Skeletal muscle cell (primary cell): ENCODE results near the gene SLC16A7.
A peak's percentile ranks its signal among the peaks of the same experiment; 100 is the strongest.
"Not testable (repeated sequence)": the region's sequence is repeated elsewhere in the genome, so short reads cannot be mapped to it uniquely, and the experiment has no call there.

Experiments
- DNase-seq: peaks from one replicate; pipeline ENCODE4 v3.0.0-alpha.2; 2010; ENCODE audit warnings: low read depth
- H3K4me3 ChIP-seq: 2 replicates; pipeline ENCODE4 v1.5.1; 2011; ENCODE audit warnings: low read depth, mild to moderate bottlenecking, control low read depth, low read length, moderate library complexity

Gene SLC16A7, protein sequence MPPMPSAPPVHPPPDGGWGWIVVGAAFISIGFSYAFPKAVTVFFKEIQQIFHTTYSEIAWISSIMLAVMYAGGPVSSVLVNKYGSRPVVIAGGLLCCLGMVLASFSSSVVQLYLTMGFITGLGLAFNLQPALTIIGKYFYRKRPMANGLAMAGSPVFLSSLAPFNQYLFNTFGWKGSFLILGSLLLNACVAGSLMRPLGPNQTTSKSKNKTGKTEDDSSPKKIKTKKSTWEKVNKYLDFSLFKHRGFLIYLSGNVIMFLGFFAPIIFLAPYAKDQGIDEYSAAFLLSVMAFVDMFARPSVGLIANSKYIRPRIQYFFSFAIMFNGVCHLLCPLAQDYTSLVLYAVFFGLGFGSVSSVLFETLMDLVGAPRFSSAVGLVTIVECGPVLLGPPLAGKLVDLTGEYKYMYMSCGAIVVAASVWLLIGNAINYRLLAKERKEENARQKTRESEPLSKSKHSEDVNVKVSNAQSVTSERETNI

DNA sequence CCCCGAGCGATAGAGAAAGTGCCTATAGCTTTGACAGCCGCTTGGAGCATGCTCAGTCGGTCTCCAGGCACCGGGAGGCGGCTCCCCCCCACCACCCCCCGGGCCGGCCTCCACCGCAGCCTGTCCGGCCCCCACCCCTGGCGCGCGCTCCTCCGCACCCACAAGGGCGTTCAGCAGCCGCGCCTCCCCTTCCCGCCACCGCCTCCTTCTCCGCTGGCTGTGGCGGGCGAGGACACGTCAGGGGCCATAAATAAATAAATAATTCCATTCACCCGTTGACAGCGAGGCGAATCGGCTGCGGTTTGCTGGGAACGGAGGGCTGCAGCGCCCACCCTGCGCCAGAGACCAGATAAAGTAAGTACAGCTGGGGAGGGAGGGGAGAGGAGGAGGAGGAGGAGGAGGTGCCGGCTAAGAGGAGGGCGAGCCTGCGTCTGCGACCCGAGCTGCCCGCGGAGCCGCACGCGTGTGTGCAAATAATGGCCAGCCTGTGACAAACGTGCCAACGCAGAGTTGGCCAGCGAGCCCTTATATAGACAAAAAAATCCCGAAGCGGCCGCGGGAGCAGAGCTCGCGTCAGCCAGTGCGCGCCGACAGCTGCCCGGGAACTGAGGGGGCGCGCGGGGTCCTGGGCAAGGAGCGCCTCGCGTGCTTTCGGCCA, at the start of gene SLC16A7:
SLC16A7 (plus strand) TSS at position 147 of the 658 bp plus-strand sequence. CDS start 108,773 bp downstream, outside the sequence.
- H3K4me3 ChIP-seq, result peak within 1 kb of the TSS; percentile 66
- peak; percentile 83 for DNase-seq

DNA sequence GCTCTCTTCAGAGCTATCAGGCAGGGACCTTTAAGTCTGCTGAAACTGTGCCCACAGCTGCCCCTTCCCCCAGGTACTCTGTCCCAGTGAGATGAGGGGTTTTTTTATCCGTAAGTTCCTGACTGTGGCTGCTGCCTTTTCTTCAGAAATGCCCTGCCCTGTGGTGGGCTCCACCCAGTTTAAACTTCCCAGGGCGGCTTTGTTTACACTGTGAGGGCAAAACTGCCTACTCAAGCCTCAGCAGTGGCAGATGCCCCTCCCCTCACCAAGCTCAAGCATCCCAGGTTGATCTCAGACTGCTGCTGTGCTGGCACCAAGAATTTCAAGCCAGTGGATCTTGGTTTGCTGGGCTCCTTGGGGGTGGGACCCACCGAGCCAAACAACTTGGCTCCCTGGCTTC, 46.9 kb upstream of the SLC16A7 start:
- no peak overlapping the region for H3K4me3 ChIP-seq

DNA sequence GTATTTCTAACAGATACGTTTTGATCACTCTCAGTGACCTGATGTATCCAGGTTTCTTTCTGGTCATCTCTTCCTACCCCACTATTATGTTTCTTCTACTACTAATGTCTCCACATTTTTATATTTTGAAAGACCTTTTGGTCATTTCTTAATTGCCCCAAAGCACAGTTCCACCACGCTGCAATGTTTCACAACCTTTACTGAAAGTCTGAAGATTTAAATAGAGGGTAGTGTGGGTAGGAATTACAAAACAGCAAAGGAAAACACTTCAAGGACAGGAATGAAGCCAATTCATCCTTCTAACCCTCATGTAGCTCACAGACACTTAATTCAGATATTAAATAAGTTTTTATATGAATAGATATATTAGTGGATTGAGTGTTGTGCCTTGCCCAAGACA, 36.1 kb upstream of the SLC16A7 start:
- no peak for DNase-seq
- H3K4me3 ChIP-seq, result no peak overlapping the region

More for the DNA sequence above, 46.9 kb upstream of the SLC16A7 start:
- no peak for DNase-seq

GRCh38 chr12:59570145-59570544, 25.7 kb upstream of the SLC16A7 start:
- no peak for DNase-seq
- no peak overlapping the region for H3K4me3 ChIP-seq

- no peak overlapping the region for H3K4me3 ChIP-seq
- DNase-seq, result no peak
These were observed 21.4 kb upstream of the SLC16A7 start for GRCh38 chr12:59574406-59574805.

- H3K4me3 ChIP-seq, result no peak overlapping the region
- DNase-seq, result no peak
These were observed 20.0 kb upstream of the SLC16A7 start for GRCh38 chr12:59575826-59576225.

- DNase-seq, result no peak
- H3K4me3 ChIP-seq, result no peak overlapping the region
These were observed 17.6 kb upstream of the SLC16A7 start for GRCh38 chr12:59578254-59578653.

DNA sequence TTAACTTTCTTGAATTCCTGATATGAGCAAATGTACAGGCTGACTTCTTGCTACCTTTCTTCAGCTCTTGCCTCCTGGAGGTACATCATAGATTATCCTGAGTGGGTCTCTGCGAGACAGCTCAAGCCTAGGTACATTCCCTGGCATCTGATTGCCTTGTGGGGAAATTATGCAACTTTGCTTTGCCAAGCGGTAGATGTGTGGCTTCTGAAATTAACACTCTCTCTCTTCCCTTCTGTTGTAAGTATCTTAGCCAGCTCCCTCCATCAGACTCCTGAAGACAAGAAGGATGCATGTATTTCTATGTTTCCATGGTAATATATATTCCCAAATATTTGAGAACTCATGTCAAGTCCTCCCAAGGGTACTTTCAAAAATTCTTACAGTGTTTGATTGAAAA, 16.2 kb upstream of the SLC16A7 start:
- no peak overlapping the region for H3K4me3 ChIP-seq
- no peak for DNase-seq

DNA sequence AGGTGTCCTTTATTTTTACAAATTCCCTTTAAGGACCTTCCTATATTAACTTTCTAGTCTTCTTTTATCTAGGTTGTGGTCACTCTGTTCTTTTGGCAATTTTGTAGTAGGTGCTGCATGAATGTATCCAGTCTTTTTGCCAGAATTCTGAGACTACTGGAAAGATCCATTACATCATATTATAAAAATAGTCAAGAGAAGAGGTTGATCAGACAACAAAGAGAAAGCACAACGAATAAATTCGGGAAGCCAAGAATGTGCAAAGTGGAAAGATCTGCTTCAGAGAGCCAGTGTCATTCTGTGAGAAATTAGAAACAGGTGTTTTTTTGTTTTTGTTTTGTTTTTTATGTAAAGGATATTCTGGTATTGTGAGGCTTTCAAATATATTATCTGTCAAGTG, 15.8 kb upstream of the SLC16A7 start:
- H3K4me3 ChIP-seq, result no peak overlapping the region
- no peak for DNase-seq

DNA sequence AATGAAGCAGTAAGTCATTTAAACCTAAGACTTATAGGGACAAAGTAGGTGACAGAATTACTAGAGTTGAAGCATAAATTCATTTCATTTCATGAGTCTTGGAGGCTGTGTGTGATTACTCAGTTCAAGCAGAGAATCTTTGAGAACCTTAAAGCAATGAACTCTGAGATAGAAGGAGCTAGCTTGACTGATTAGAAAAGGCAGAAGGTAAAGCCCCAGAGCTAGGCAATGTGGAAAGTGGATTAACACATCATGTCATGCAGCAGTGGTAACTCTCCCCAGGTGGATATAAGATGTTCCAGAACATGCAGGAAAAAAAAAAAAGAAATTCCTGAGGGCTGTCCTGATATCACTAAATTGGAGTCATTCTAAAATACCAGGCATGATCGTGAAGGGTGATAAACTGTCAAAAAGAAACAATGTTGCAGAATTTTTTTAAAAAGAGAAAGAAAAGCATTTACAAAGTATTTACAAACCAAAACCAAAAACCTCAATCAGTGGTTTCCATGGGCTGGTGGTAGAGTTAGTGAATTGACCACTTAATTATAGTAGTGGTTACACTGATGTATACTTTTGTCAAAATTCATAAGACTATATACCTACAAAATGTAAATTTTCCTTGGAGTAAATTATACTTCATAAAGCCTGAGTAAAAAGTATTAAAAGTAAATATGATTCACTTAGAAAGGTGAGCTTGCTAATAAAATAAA, 12.7 kb upstream of the SLC16A7 start:
- no peak overlapping the region for H3K4me3 ChIP-seq
- DNase-seq, result no peak

GRCh38 chr12:59587710-59588109, 8.1 kb upstream of the SLC16A7 start:
- no peak overlapping the region for H3K4me3 ChIP-seq
- DNase-seq, result no peak

DNA sequence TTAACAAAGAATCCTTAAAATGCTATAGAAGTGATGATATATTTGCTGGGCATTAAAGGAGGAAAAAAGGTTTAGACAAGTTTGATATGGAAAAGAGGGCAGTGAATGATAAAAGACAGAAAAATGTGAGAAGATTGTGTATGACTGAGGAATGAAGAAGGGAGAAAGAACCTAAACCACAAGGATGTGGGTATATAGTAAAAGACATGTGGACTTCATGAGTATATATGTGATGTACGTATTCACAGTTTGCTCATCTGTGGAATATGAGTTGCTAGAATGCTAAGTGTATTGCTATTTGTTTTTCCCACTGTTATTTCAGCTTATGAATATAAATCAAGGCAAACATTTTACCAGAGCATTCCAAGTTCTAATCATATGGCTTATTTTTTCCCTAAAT, 2.1 kb upstream of the SLC16A7 start:
- no peak for DNase-seq
- H3K4me3 ChIP-seq, result no peak overlapping the region

- peak overlapping the region; percentile 66 for H3K4me3 ChIP-seq
- DNase-seq, result no peak
These were observed 807 bp upstream of the SLC16A7 start for GRCh38 chr12:59594943-59595500.

GRCh38 chr12:59595565-59595882, 305 bp upstream of the SLC16A7 start:
- H3K4me3 ChIP-seq, result peak overlapping the region; percentile 66
- DNase-seq, result no peak

- H3K4me3 ChIP-seq, result peak overlapping the region; percentile 66
- peak; percentile 92 for DNase-seq
These were observed 1.6 kb downstream of the SLC16A7 start for GRCh38 chr12:59597385-59597781.

- H3K4me3 ChIP-seq, result no peak overlapping the region
These were observed 4.3 kb downstream of the SLC16A7 start for GRCh38 chr12:59600171-59600570.

GRCh38 chr12:59603754-59604153, 7.9 kb downstream of the SLC16A7 start:
- H3K4me3 ChIP-seq, result no peak overlapping the region
- no peak for DNase-seq

More at GRCh38 chr12:59600171-59600570, 4.3 kb downstream of the SLC16A7 start:
- peak; percentile 15 for DNase-seq

GRCh38 chr12:59612823-59613434, 17.1 kb downstream of the SLC16A7 start:
- not testable (repeated sequence) for H3K4me3 ChIP-seq, DNase-seq

DNA sequence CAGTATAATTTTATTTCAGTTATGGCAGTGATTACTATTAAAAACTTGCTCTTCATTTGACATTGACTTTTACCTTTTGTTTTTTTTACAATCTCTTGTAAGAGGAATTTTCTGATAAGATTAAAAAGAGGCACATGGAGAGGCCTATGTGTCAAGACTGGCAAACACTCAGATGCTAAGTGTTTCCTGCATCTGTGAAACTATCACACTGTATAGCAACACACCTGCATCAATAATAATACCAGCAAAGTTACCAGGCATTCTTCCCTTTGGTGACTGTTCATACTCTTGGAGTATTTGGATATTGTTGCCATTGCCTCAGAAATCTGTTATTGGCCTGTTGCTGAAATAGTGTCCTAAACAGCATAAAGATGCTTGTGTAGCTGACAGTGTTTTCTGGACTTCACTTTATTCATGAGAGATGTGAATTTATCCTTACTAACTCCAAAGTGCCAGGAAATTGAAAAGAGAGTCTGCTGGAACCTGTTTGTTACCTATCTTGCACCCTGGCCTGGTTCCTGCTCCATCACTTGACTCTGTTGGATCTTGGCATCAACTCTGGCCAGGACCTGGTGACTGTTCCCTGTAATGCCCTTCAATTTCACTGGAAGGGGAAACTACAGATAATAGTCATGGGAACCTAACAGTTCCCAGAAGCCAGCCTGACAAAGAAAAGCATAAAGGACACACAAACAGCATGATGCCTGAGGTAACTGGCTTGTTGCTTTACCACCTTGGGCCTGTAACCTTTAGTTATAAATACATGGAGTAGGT, 19.8 kb downstream of the SLC16A7 start:
- no peak for DNase-seq
- H3K4me3 ChIP-seq, result no peak overlapping the region
